HepG2 (cell line): ENCODE results near the gene ATP9B. TPM values are rescaled to one million over a fixed set of nuclear protein-coding genes. Genes with fewer than 3 reads are reported as not detected.

Experiments
- ATAC-seq: fragments of 200-7000 bp; cut with Tn5 transposase; 3 replicates; pipeline ENCODE4 v1.9.1; 2020; ENCODE audit warnings: mild to moderate bottlenecking, moderate library complexity
- BruUV-seq: library from RNA; stranded (reverse); fragments of 400-500 nt; replicated peaks from 2 replicates; lab custom pipeline; 2021; lab: Mats Ljungman, UMichigan
- CTCF ChIA-PET: fragments of 300-600 bp; formaldehyde crosslinking; extraction: SDS; loops from one replicate; lab custom pipeline; 2021; ENCODE audit warnings: low total read pairs, inconsistent platforms, low intra/inter-chr PET ratio; lab: Yijun Ruan, JAX
- POLR2A ChIA-PET: fragments of 350-600 bp; sonication (Branson Sonifier 250); formaldehyde crosslinking; loops from one replicate; lab custom pipeline; 2020; ENCODE audit warnings: antibody characterized with exemption, inconsistent platforms; lab: Yijun Ruan, JAX
- DNase-seq: peaks from one replicate; pipeline ENCODE4 v3.0.0-alpha.2; 2015; ENCODE audit warnings: low spot score
- FAIRE-seq: peaks from 3 replicates; lab custom pipeline; 2011; peaks lifted over from hg19 to GRCh38; lab: Jason Lieb, UNC
- H2AFZ ChIP-seq: one replicate; pipeline ENCODE4 v1.6.1; 2011; ENCODE audit warnings: low read length, inconsistent platforms
- H3K27ac ChIP-seq: fragments of 300-600 bp; 3 replicates; pipeline ENCODE4 v1.8.0; 2011; ENCODE audit warnings: mixed run types, mild to moderate bottlenecking, mixed read lengths, low read length, inconsistent platforms; ENCODE audit not compliant: insufficient read depth; ENCODE audit errors: extremely low read length
- H3K27me3 ChIP-seq, 2 experiments: fragments of 200-600 bp in 1 of 2; 2 replicates in 1 of 2; 3 replicates in 1 of 2; pipeline versions ENCODE4 v1.6.0 to v1.8.0; 2011; ENCODE audit warnings: low read length in 2 of 2, mild to moderate bottlenecking in 2 of 2, moderate library complexity in 2 of 2, inconsistent platforms in 1 of 2; ENCODE audit not compliant: insufficient read depth in 2 of 2, control insufficient read depth in 1 of 2
- H3K36me3 ChIP-seq, 2 experiments: fragments of 200-600 bp in 1 of 2; replicated peaks in 1 of 2; 2 replicates in 1 of 2; 3 replicates in 1 of 2; pipeline versions ENCODE4 v1.5.1 to v1.8.0; 2011; ENCODE audit warnings: low read length in 2 of 2, inconsistent platforms in 1 of 2; ENCODE audit not compliant: insufficient read depth in 2 of 2, control insufficient read depth in 1 of 2
- H3K4me1 ChIP-seq: 2 replicates; pipeline ENCODE4 v1.5.1; 2012; ENCODE audit warnings: low read length, inconsistent platforms; ENCODE audit not compliant: insufficient read depth
- H3K4me2 ChIP-seq: 2 replicates; pipeline ENCODE4 v1.6.0; 2011; ENCODE audit warnings: low read depth, low read length, inconsistent platforms
- H3K4me3 ChIP-seq, 3 experiments: fragments of 200-600 bp in 1 of 3; sonication (generic), shearing (Covaris generic) in 1 of 3; replicated peaks in 1 of 3; 2 replicates each; pipeline ENCODE4 v1.5.1; 2011 to 2016; ENCODE audit warnings: low read length in 3 of 3, inconsistent platforms in 2 of 3, low read depth in 2 of 3, mild to moderate bottlenecking in 2 of 3, control low read depth in 1 of 3, mixed read lengths in 1 of 3; ENCODE audit not compliant: insufficient read depth in 1 of 3
- H3K79me2 ChIP-seq: one replicate; pipeline ENCODE4 v1.6.1; 2011; ENCODE audit warnings: low read length, inconsistent platforms; ENCODE audit not compliant: insufficient read depth
- H3K9ac ChIP-seq: 2 replicates; pipeline ENCODE4 v1.6.0; 2011; ENCODE audit warnings: mild to moderate bottlenecking, low read depth, low read length, inconsistent platforms; ENCODE audit not compliant: insufficient read depth
- H3K9me3 ChIP-seq: 2 replicates; pipeline ENCODE4 v1.5.1; 2012; ENCODE audit warnings: mild to moderate bottlenecking, low read length
- H4K20me1 ChIP-seq: 2 replicates; pipeline ENCODE4 v1.6.0; 2011; ENCODE audit warnings: inconsistent platforms, mild to moderate bottlenecking, low read length, moderate library complexity; ENCODE audit not compliant: insufficient read depth
- E2F1 ChIP-seq: sonication (generic); formaldehyde crosslinking; IDR thresholded peaks from 2 replicates; pipeline ENCODE4 v1.5.0; 2020; ENCODE audit warnings: missing genetic modification reagents
- KLF6 ChIP-seq: IDR thresholded peaks from 2 replicates; pipeline ENCODE4 v1.8.0; 2016; ENCODE audit warnings: missing biosample characterization, missing genetic modification reagents
- LCORL ChIP-seq, 2 experiments: fragments of 450-650 bp in 1 of 2; sonication (generic) in 1 of 2; formaldehyde crosslinking in 1 of 2; IDR thresholded peaks; 2 replicates each; pipeline versions ENCODE4 v1.5.0 to v1.6.1; 2017 to 2020; ENCODE audit warnings: antibody characterized with exemption in 1 of 2, missing genetic modification reagents in 1 of 2
- NFKBIZ ChIP-seq: IDR thresholded peaks from 2 replicates; pipeline ENCODE4 v1.6.1; 2018; ENCODE audit warnings: missing genetic modification reagents, missing compliant biosample characterization
- NR2C2 ChIP-seq: sonication (generic); formaldehyde crosslinking; IDR thresholded peaks from 2 replicates; pipeline ENCODE4 v1.4.0; 2020; ENCODE audit warnings: missing genetic modification reagents, mild to moderate bottlenecking, moderate library complexity, borderline replicate concordance
- STAT5B ChIP-seq: sonication (generic); formaldehyde crosslinking; IDR thresholded peaks from 2 replicates; pipeline ENCODE4 v1.4.0; 2020; ENCODE audit warnings: missing genetic modification reagents
- ZBTB2 ChIP-seq: sonication (generic); formaldehyde crosslinking; IDR thresholded peaks from 2 replicates; pipeline ENCODE4 v1.8.0; 2022; ENCODE audit warnings: low read depth, missing genetic modification reagents
- ZFP90 ChIP-seq: sonication (generic); formaldehyde crosslinking; IDR thresholded peaks from 2 replicates; pipeline ENCODE4 v1.8.0; 2022; ENCODE audit warnings: missing genetic modification reagents, mild to moderate bottlenecking, inconsistent platforms, borderline replicate concordance
- ZNF121 ChIP-seq: sonication (generic); formaldehyde crosslinking; IDR thresholded peaks from 2 replicates; pipeline ENCODE4 v1.5.0; 2020; ENCODE audit warnings: mild to moderate bottlenecking, missing genetic modification reagents
- WGBS: methylation state at CpG from one replicate; pipeline ENCODE4 v1.1.6; 2017; ENCODE audit warnings: low lambda C conversion rate; 5-methylcytosine and 5-hydroxymethylcytosine counted together
- in situ Hi-C: cut with HindIII; loops from 2 replicates; pipeline ENCODE4 v1.10.0; 2017; ENCODE audit warnings: low pct_unique_long_range_greater_than_20kb; ENCODE audit not compliant: extremely low pct_ligation_motif_present
- intact Hi-C: fragments of 100-400 bp; cut with micrococcal nuclease; formaldehyde crosslinking; loops from one replicate; pipeline ENCODE4 v1.10.0; 2022; ENCODE audit not compliant: unreplicated experiment
- polyA plus RNA-seq, 8 experiments: library from polyadenylated mRNA; depleted of rRNA in 3 of 8; stranded (reverse) in 7 of 8; unstranded in 1 of 8; fragments of >200 nt; fragmentation: Illumina TruSeq in 4 of 8; extraction: Trizol in 4 of 8; gene quantifications; 2 replicates each; pipeline versions ENCODE4 v1.2.1 to v1.2.3, GENCODE V29; 2011 to 2016; ENCODE audit warnings: low read depth in 4 of 8, missing spikeins in 1 of 8, mixed read lengths in 1 of 8; ENCODE audit not compliant: insufficient read depth in 1 of 8
- total RNA-seq, 5 experiments: library from RNA; depleted of rRNA; stranded (reverse); fragments of >200 nt; fragmentation: Illumina TruSeq; extraction: Trizol; gene quantifications; 2 replicates each; pipeline ENCODE4 v1.2.3, GENCODE V29; 2016; ENCODE audit warnings: low read depth in 1 of 5

Gene ATP9B
- total and polyA plus RNA-seq, 2 of the 13 experiments (the other 11 are each of a cell fraction or from before 2014, with no cell fraction given), result 10.8 to 11.3 TPM

- H3K4me3 ChIP-seq, result no peak overlapping the region
- no peak overlapping the region for H3K4me2 ChIP-seq
- TF ChIP-seq STAT5B (CRISPR knock-in tag) (no peak), ZBTB2 (no peak), LCORL (IDR thresholded peaks at IDR 0.05) (no peak), LCORL (CRISPR knock-in tag; IDR thresholded peaks at IDR 0.05) (no peak), ZNF121 (CRISPR knock-in tag) (no peak), KLF6 (no peak), NFKBIZ (CRISPR knock-in tag) (no peak), ZFP90 (no peak), NR2C2 (no peak), E2F1 (CRISPR knock-in tag) (no peak)
- peaks cover 18% of the 10 kb centered on the region for H3K4me1 ChIP-seq
- 98% methylated on average over 3 of the region's 3 CpGs for WGBS
- DNase-seq (no peak), ATAC-seq (no peak), FAIRE-seq (no peak)
- BruUV-seq, result no TSS peak
- no peak overlapping the region for H2AFZ ChIP-seq
- in situ Hi-C loops, result no loop called here
- no peaks in the 10 kb centered on the region for H3K9me3 ChIP-seq
- POLR2A ChIA-PET, result no interaction called here
- no peak overlapping the region for H3K9ac ChIP-seq
- H3K36me3 ChIP-seq, result no peaks in the 10 kb centered on the region
- H3K27ac ChIP-seq, result no peak overlapping the region
- H4K20me1 ChIP-seq, result no peaks in the 10 kb centered on the region
- intact Hi-C loops, result no loop called here
- no peaks in the 10 kb centered on the region for H3K79me2 ChIP-seq
- CTCF ChIA-PET, result no interaction called here
- no peaks in the 10 kb centered on the region for H3K27me3 ChIP-seq
Observed at GRCh38 chr18:79214056-79214455, 144.9 kb downstream of the ATP9B start.
